Cardiac fibroblast (primary cell): Measurements from ENCODE around the gene CDC25C.
A peak's percentile ranks its signal among the peaks of the same experiment; 100 is the strongest.

Source experiments
- DNase-seq, 2 donors: peaks; one replicate each; pipeline versions ENCODE4 v3.0.0 to v3.0.0-alpha.2; 2010; ENCODE audit warnings: low read depth in 2 of 2
- H3K4me3 ChIP-seq, 2 donors: replicated peaks in 1 of 2; 1 replicate in 1 of 2; 2 replicates in 1 of 2; pipeline ENCODE4 v1.5.1; 2011; ENCODE audit warnings: low read depth in 2 of 2, low read length in 2 of 2, mild to moderate bottlenecking in 2 of 2, moderate library complexity in 1 of 2
- TF ChIP-seq, protein P1 (sequence below): IDR thresholded peaks from one replicate; pipeline ENCODE4 v1.5.1; 2011; ENCODE audit warnings: low read depth, mild to moderate bottlenecking, low read length, inconsistent platforms

The CDC25C gene

DNA sequence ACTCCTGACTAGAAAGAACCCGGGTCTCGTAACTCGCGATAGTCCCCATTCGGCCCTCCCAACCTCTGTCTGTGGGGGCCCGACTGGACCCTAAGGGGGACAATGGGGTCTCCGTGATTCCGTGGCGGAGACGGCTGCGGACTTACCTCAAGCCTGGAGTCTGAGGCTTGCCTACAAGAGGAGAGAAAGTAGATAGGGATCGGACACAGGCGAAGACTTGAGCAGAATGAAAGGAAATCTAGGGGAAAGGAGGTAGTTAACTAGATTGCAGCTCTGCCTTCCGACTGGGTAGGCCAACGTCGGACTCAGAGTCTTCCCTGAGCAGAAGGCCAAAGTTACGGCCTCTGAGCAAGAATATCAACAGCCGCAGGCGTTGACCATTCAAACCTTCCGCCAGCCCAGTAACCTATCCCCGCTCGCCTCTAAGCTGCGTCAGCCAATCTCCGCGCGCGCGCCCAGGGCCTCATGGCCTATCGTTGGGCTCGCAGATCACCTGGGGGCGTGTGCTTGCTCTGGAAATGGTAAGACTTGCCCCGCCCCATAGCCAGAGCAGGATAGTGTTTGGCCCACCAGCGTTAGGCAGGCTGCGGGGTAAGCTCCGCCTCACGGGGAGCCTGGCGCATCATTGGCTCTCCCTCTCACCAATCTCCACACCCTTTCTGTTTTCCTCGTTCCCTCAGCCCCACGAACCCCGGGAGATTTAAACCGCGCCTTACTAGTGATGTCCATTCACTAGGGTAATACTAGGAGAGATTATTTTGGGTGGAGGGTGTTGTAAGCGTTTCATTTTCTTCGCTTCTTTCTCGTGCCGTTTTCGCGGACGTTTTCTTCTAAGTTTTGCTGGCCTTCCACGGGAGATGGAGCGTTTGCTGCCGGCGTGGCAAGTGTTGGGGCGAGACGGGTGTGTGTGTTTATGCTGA lies at the start of gene CDC25C:
Gene CDC25C (minus strand): TSS at position 356 of the 920 bp plus-strand sequence. CDS start 624 bp downstream, outside the sequence.
- DNase-seq: peak; percentile 99 to 100
- peak within 1 kb of the TSS; percentile 63 to 75 for H3K4me3 ChIP-seq

DNA sequence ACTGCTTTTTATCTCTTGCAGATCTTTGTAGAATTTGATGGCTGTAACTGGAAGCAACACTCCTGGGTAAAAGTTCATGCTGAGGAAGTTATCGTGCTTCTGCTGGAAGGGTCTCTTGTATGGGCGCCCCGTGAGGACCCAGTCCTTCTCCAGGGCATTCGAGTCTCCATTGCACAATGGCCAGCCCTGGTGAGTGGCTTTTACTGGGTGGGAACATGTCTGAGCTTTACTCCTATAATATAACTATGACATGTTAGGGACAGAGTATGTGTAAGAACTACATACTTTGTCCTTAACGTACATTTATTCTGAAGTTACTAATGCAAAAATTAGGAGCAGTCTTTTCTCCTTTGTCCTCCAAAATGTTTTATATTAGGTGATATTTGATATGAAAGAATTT lies 41.0 kb upstream of the CDC25C start:
- H3K4me3 ChIP-seq: no peak overlapping the region
- DNase-seq: no peak

More for the DNA sequence above, at the start of gene CDC25C:
- TF ChIP-seq, protein P1, sequence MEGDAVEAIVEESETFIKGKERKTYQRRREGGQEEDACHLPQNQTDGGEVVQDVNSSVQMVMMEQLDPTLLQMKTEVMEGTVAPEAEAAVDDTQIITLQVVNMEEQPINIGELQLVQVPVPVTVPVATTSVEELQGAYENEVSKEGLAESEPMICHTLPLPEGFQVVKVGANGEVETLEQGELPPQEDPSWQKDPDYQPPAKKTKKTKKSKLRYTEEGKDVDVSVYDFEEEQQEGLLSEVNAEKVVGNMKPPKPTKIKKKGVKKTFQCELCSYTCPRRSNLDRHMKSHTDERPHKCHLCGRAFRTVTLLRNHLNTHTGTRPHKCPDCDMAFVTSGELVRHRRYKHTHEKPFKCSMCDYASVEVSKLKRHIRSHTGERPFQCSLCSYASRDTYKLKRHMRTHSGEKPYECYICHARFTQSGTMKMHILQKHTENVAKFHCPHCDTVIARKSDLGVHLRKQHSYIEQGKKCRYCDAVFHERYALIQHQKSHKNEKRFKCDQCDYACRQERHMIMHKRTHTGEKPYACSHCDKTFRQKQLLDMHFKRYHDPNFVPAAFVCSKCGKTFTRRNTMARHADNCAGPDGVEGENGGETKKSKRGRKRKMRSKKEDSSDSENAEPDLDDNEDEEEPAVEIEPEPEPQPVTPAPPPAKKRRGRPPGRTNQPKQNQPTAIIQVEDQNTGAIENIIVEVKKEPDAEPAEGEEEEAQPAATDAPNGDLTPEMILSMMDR: no peak

DNA sequence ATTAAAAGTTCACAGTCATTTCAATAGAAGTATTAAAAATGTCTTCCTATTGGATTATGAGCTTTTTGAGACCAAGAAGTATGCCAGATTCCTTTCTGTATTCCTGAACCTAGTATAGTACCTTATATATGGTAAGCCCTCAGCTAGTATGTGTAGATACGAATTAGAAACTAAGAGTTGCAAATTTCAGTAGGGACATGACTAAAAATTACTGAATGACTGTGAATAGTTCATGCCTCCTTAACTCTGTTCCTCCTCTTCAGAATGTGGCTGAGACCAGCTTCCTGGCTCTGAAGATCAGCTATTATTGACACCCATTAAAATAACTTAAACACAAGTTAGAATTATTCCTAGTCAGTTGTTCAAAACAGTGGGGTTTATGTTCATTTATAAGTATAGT lies 40.6 kb upstream of the CDC25C start:
- no peak overlapping the region for H3K4me3 ChIP-seq
- no peak for DNase-seq
- TF ChIP-seq, protein P1: no peak

More for the DNA sequence above, 41.0 kb upstream of the CDC25C start:
- TF ChIP-seq, protein P1: no peak

- DNase-seq: no peak
- H3K4me3 ChIP-seq: no peak overlapping the region
- TF ChIP-seq, protein P1: no peak
Observed at GRCh38 chr5:138371454-138371853, 39.9 kb upstream of the CDC25C start.

DNA sequence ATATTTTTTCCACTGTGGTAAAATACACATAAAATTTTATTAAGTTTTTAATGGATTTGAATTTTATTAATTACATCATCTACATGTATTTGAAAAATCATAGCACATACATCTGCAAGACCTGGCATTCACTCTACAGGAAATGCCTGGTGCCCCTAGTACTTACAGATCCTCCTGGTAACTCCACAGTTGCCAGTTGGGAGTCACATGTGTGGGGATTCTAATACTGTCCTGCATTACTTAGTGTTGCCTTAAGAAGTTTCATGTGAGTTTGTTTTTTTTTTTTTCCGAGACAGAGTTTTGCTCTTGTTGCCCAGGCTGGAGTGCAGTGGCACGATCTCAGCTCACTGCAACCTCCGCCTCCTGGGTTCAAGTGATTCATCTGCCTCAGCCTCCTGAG lies 38.9 kb upstream of the CDC25C start:
- TF ChIP-seq, protein P1: no peak
- no peak overlapping the region for H3K4me3 ChIP-seq
- peak; percentile 15 to 38 for DNase-seq

- DNase-seq: peak in 1 of 2 donors; percentile 33
- TF ChIP-seq, protein P1: no peak
- H3K4me3 ChIP-seq: no peak overlapping the region
Observed at GRCh38 chr5:138369706-138370105, 38.1 kb upstream of the CDC25C start.
